IPS DF 4.7 (cell line): ENCODE measurements around the gene ALKBH3.

ENCODE experiments used
- DNase-seq: peaks from one replicate; pipeline ENCODE4 v3.0.0-alpha.2; 2013; ENCODE audit warnings: low spot score; ENCODE audit errors: extremely low read depth

ALKBH3 gene

DNA sequence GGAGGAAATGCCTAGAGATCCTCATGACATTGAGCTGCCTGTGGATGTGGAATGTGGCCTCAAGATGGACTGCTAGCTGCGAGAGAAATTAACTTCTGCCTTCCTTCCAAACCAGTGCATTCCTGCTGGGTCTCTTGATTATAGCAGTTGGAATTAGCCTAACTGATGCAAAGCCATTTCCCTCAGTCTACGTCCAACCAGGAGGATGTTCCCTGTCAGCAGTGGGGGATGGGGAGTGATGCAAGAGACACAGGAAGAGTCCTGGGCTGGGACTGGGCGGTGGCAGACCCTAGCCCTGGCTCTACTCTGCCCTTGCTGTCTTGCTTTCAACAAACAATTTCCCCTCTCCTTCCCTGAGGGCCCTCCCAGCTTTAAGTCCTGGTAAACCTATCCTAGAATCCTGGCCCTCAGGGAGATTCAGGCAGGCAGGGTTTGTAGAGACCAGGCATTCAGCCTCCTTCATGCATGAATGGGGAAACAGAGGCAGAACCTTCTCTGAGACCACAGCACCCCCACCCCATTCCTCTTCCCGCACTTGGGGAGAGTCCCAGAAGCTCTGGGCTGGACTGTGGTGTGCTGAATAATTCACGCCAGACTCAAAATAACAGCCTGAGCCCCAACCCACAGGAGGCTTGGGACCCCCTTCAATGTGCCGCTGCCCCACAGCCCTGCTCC is 78.8 kb downstream of the ALKBH3 start:
- no peak for DNase-seq

GRCh38 chr11:43962383-43963278 is 82.0 kb downstream of the ALKBH3 start:
- DNase-seq, result no peak

DNA sequence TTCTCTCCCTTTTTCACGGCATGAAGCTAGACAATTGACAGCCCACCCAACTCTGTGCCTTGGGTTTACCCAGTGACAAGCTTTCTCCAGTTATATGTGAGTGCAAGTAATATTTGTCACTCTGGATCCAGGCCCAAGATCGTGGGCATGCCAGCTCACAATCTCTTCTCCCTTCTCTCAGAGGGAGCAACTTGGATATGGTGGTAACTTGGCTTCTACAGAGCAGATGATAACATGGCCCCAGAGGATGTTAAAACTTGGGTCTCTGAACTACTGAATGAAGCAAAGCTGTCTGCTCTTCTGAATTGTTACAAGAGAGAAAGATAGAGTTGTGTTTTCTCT is 82.6 kb downstream of the ALKBH3 start:
- no peak for DNase-seq

- DNase-seq, result no peak
Measured at GRCh38 chr11:43967661-43968060, 87.0 kb downstream of the ALKBH3 start.

DNA sequence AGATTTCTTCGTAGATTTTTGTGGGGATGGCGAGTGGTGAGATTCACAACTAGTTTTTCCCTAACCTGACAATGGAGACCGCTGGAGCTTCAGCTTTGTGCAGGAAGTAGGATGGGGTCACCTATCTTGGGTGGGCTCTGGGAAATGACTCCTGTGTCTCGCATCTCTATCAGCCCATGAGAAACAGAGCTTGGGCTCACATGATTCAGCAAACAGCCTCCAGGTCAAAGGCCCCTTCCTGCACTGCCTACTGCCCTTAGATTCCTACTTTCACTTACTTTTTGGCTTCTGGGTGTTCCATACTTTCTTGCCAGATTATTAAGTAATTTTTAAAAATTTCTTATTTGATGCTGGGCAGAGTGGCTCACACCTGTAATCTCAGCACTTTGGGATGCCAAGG is 88.1 kb downstream of the ALKBH3 start:
- no peak for DNase-seq

- no peak for DNase-seq
Measured at GRCh38 chr11:43969543-43969942, 88.9 kb downstream of the ALKBH3 start.
